Gastrocnemius medialis (tissue), 4 donors: ENCODE data around the gene CA10. TPM values are rescaled to one million over a fixed set of nuclear protein-coding genes. Genes with fewer than 3 reads are reported as not detected.

ENCODE experiments used
- ATAC-seq, 2 donors: fragments of 150-250 bp; one replicate each; pipeline ENCODE4 v1.9.1; 2016
- DNase-seq, 2 donors: peaks; one replicate each; pipeline ENCODE4 v3.0.0-alpha.2; 2019
- H3K27ac ChIP-seq, 4 donors: fragments of 200-600 bp; sonication (generic); 1 replicate in 1 of 4; 2 replicates in 3 of 4; pipeline ENCODE4 v1.5.1; 2016 to 2018; ENCODE audit warnings: mild to moderate bottlenecking in 2 of 4, moderate library complexity in 1 of 4
- H3K27me3 ChIP-seq, 3 donors: fragments of 200-600 bp; sonication (generic) in 2 of 3; 1 replicate in 1 of 3; 2 replicates in 2 of 3; pipeline versions ENCODE4 v1.5.1 to v1.6.0; 2016 to 2019; ENCODE audit warnings: mild to moderate bottlenecking in 1 of 3, moderate library complexity in 1 of 3
- H3K36me3 ChIP-seq, 2 donors: fragments of 200-600 bp; sonication (generic) in 1 of 2; one replicate each; pipeline ENCODE4 v1.5.1; 2017 to 2018
- H3K4me1 ChIP-seq, 2 donors: fragments of 200-600 bp; sonication (generic) in 1 of 2; one replicate each; pipeline ENCODE4 v1.5.1; 2016 to 2017; ENCODE audit warnings: mild to moderate bottlenecking in 2 of 2
- H3K4me3 ChIP-seq, 4 donors: fragments of 200-600 bp; sonication (generic) in 3 of 4; 1 replicate in 1 of 4; 2 replicates in 3 of 4; pipeline ENCODE4 v1.5.1; 2016 to 2019; ENCODE audit warnings: mild to moderate bottlenecking in 2 of 4
- H3K9me3 ChIP-seq, 3 donors: fragments of 200-600 bp; sonication (generic) in 2 of 3; 1 replicate in 1 of 3; 2 replicates in 2 of 3; pipeline ENCODE4 v1.5.1; 2016 to 2019
- POLR2A ChIP-seq, 2 donors: fragments of 450-650 bp; IDR thresholded peaks; one replicate each; pipeline ENCODE4 v1.6.1; 2017; ENCODE audit warnings: antibody characterized with exemption in 2 of 2, mild to moderate bottlenecking in 2 of 2, moderate library complexity in 2 of 2
- in situ Hi-C, 4 donors: fragments of 200-750 bp; cut with MboI; loops; one replicate each; pipeline versions ENCODE4 v1.15.0 to v1.8.0; 2017; ENCODE audit warnings: low sequenced_read_pairs in 4 of 4
- intact Hi-C: fragments of 100-400 bp; cut with DNase I; formaldehyde crosslinking; loops from one replicate; pipeline ENCODE4 v1.15.1; 2023; ENCODE audit warnings: low total_unique reads
- total RNA-seq, 4 donors: library from RNA; depleted of rRNA; stranded (reverse); fragments of >200 nt; gene quantifications; one replicate each; pipeline versions ENCODE4 v1.1.0 to v1.2.3, GENCODE V29; 2016
- TF ChIP-seq, protein P1 (sequence below), 5 experiments: fragments of 450-650 bp in 3 of 5; fragments of 200-600 bp in 2 of 5; sonication (generic) in 2 of 5; IDR thresholded peaks in 4 of 5; conservative IDR thresholded peaks in 1 of 5; 1 replicate in 4 of 5; 2 replicates in 1 of 5; pipeline ENCODE4 v1.5.1; 2016 to 2019; ENCODE audit warnings: antibody characterized with exemption in 5 of 5, mild to moderate bottlenecking in 3 of 5, moderate library complexity in 3 of 5

The CA10 gene
- total RNA-seq: not detected

DNA sequence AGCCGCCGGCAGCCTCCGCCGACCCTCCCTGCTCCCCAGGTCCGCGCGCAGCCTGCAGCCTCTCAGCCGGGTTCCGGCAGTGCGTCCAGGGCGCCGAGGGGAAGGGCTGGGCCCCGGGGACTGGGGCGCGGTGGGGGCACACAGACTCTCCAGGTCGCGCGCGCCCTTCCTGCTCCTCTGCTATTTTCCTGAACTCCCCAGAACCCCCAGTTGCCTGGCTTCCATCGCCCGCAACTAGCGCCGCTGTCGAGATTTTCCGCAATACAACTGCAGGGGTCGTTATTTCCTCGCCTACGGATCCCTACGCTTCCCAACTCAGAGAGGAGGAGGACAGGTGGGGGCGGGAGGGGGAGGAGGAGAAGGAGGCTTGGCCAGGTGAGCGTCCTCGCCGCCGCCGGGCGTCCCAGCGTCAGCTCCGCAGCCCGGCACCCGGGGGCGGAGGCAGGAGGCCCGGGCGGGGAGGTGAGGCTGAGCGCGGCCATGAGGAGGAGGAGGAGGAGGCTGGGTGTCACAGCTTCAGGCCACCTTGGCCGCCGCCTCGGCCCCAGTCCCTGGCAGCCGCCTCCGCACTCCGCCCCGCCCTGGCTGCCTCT, at the start of gene CA10:
CA10 (minus strand) TSS at position 265 of the 593 bp plus-strand sequence.
- no peaks in the 10 kb centered on the region for H3K36me3 ChIP-seq
- DNase-seq (no peak), ATAC-seq (no peak)
- peak within 1 kb of the TSS in 2 of 4 donors; percentile 26 to 31 for H3K4me3 ChIP-seq
- no peaks in the 10 kb centered on the region for H3K9me3 ChIP-seq
- in situ Hi-C loops (no loop called here), intact Hi-C loops (no loop called here)
- H3K27me3 ChIP-seq: peaks cover 40 to 54% (median 46%) of the 10 kb centered on the region in 3 donors
- no peak within 1 kb of the TSS for H3K27ac ChIP-seq
- TF ChIP-seq POLR2A (IDR thresholded peaks at IDR 0.05): no peak
- TF ChIP-seq, protein P1, sequence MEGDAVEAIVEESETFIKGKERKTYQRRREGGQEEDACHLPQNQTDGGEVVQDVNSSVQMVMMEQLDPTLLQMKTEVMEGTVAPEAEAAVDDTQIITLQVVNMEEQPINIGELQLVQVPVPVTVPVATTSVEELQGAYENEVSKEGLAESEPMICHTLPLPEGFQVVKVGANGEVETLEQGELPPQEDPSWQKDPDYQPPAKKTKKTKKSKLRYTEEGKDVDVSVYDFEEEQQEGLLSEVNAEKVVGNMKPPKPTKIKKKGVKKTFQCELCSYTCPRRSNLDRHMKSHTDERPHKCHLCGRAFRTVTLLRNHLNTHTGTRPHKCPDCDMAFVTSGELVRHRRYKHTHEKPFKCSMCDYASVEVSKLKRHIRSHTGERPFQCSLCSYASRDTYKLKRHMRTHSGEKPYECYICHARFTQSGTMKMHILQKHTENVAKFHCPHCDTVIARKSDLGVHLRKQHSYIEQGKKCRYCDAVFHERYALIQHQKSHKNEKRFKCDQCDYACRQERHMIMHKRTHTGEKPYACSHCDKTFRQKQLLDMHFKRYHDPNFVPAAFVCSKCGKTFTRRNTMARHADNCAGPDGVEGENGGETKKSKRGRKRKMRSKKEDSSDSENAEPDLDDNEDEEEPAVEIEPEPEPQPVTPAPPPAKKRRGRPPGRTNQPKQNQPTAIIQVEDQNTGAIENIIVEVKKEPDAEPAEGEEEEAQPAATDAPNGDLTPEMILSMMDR (IDR thresholded peaks at IDR 0.05 in 4 of 5, conservative IDR thresholded peaks at IDR 0.05 in 1 of 5): no peak
- peaks cover 0 to 8% of the 10 kb centered on the region in 2 donors for H3K4me1 ChIP-seq

DNA sequence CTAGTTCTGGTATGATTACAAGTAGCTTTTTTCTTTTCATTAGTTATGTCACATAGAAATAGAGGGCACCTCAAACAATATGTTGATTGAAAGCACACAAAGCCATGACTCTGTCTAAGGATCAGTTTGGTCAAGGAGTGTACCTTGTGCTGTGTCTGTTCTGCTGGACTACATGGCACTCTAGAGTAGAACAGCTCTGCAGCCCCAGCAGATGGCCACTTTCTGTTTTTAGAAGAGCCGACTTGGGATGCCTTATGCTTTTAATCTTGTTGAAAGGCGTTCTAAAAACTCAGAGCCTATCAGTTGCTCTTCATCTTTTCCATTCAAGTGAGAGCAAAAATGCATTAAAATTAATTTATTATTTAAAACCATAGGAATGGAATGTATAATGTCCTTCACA, 49.3 kb upstream of the CA10 start:
- no peaks in the 10 kb centered on the region for H3K9me3 ChIP-seq
- in situ Hi-C loops (no loop called here), intact Hi-C loops (no loop called here)
- ATAC-seq (no peak), DNase-seq (no peak)
- H3K27ac ChIP-seq: no peak overlapping the region
- H3K36me3 ChIP-seq: no peaks in the 10 kb centered on the region
- H3K27me3 ChIP-seq: no peaks in the 10 kb centered on the region
- no peak overlapping the region for H3K4me3 ChIP-seq
- H3K4me1 ChIP-seq: no peaks in the 10 kb centered on the region
- TF ChIP-seq, protein P1 (IDR thresholded peaks at IDR 0.05 in 4 of 5, conservative IDR thresholded peaks at IDR 0.05 in 1 of 5): no peak
- TF ChIP-seq POLR2A (IDR thresholded peaks at IDR 0.05): no peak

DNA sequence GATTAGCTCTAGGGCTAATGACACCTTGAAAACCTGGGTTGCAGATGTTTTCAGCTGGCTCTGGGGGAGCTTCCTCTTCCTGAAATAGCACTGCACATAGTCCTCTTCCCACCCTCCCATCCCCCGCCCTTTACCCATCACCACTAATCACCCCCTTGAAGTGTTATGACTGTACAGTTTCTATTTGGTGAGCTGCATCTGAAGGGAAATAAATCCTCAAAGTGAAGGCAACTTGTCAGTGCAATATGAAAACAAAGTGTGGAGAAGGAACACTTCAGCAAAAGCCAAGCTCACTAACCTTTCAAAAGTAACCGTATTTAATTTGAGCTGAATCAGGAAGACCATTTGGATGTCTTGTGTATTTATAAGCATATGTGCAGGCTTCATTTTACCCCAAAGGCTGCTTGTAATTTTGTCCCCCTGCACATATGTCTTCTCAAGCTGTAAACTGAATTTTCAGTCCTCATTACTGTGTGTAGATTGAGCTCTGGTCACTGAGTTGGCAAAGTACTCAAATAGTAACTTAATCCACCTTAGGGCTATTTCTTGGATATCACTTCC, 44.1 kb upstream of the CA10 start:
- intact Hi-C loops: no loop called here
- Histone ChIP-seq H3K9me3 (no peaks in the 10 kb centered on the region), H3K4me3 (no peak overlapping the region), H3K36me3 (no peaks in the 10 kb centered on the region), H3K27ac (no peak overlapping the region), H3K27me3 (no peaks in the 10 kb centered on the region), H3K4me1 (no peaks in the 10 kb centered on the region)
- DNase-seq (no peak), ATAC-seq (no peak)
- no peak for TF ChIP-seq POLR2A (IDR thresholded peaks at IDR 0.05)
- TF ChIP-seq, protein P1 (IDR thresholded peaks at IDR 0.05 in 4 of 5, conservative IDR thresholded peaks at IDR 0.05 in 1 of 5): no peak
- in situ Hi-C loops: no loop called here

DNA sequence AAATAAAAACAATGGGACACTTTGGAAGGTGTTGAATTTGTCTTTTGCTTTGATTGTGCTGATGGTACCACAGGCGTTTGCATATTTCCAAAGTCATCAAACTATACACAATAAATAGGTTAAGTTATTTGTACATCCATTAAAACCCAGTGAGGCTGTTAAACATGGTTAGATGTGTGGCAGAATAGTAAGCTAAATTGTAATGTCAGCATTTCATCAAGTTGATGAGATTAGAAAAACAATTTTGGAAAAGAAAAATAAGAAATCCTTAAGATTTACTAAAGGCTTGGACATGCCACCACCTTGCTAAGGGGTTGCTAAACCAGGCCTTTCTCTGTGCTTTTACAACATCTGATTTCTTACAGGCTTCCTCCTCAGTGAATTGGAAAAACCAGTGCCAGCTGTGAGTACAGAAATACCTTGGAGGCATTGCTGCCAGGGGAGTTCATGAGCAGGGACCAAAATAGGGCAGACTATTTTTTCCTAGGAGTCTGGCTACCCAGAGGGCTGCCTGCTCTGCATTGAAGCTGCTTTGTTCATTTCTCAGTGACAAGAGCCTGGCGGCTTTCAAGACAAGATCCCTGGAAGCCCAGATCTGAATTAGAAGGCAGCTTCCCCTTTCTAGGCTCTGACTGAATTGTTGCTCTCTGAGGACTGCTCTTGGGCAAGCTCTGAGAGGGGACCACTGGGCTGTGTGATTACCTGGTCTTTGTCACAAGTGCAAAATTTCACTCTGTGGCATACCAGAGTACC, 43.4 kb upstream of the CA10 start:
- no peak overlapping the region for H3K27ac ChIP-seq
- H3K36me3 ChIP-seq: no peaks in the 10 kb centered on the region
- ATAC-seq (no peak), DNase-seq (no peak)
- H3K4me1 ChIP-seq: no peaks in the 10 kb centered on the region
- no peak overlapping the region for H3K4me3 ChIP-seq
- TF ChIP-seq POLR2A (IDR thresholded peaks at IDR 0.05): no peak
- TF ChIP-seq, protein P1 (IDR thresholded peaks at IDR 0.05 in 4 of 5, conservative IDR thresholded peaks at IDR 0.05 in 1 of 5): no peak
- H3K9me3 ChIP-seq: no peaks in the 10 kb centered on the region
- in situ Hi-C loops (no loop called here), intact Hi-C loops (no loop called here)
- H3K27me3 ChIP-seq: no peaks in the 10 kb centered on the region
